ENCODE results near the gene ANO4. TPM values are rescaled to one million over a fixed set of nuclear protein-coding genes. Genes with fewer than 3 reads are reported as not detected.

ANO4 gene
- 4.5 to 5.7 TPM (median 4.5 TPM) in 3 replicates for total RNA-seq

DNA sequence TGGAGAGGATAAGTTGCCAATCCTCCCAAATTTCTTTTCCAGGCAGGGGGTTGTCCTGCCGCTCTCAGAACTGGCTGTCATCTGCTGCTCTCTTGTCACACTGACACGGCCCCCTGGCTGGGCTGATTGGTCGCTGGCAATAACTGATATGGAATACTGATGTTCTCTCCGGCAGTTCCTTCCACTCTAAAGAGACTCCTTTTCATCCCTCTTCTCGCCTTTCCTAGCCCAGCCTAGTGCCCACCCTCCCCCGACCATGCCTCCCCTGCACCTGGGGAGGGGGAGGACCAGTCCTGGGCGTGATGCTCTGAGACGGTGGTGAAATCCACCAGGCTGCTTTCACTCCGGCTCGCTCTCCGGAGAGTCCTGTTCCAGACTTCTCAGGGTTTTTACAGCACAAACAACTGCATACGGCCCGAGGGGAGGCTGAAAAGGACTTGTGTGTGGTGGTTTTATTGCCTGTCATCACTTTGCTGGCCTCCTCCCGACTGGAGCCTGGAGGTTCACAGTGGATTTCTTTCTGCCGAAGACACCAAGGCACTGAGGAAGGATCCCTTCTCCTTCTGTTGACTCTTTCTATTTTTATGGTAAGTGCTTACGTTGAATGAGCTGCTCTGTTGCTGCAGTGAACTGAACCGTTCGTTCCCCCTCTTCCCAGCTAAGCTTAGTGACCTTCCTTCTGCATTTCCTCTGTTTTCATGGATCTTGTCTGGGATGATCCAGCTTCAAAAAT is at the start of gene ANO4:
TSS of gene ANO4 (plus strand) at position 336 of the 733 bp plus-strand sequence. CDS start 107,010 bp downstream, outside the sequence.
- Mint-ChIP-seq H3K9me3 (no peaks in the 10 kb centered on the region), H3K4me3 (peak within 1 kb of the TSS; percentile 64), H3K36me3 (no peaks in the 10 kb centered on the region), H3K4me1 (peaks cover 50% of the 10 kb centered on the region), H3K27ac (no peak within 1 kb of the TSS), H3K27me3 (ENCODE audit: low read depth) (peaks cover 26% of the 10 kb centered on the region)
- no peak for DNase-seq (ENCODE audit: low spot score in 2 of 2, unreplicated experiment in 2 of 2)
- TF ChIP-seq, protein P1, sequence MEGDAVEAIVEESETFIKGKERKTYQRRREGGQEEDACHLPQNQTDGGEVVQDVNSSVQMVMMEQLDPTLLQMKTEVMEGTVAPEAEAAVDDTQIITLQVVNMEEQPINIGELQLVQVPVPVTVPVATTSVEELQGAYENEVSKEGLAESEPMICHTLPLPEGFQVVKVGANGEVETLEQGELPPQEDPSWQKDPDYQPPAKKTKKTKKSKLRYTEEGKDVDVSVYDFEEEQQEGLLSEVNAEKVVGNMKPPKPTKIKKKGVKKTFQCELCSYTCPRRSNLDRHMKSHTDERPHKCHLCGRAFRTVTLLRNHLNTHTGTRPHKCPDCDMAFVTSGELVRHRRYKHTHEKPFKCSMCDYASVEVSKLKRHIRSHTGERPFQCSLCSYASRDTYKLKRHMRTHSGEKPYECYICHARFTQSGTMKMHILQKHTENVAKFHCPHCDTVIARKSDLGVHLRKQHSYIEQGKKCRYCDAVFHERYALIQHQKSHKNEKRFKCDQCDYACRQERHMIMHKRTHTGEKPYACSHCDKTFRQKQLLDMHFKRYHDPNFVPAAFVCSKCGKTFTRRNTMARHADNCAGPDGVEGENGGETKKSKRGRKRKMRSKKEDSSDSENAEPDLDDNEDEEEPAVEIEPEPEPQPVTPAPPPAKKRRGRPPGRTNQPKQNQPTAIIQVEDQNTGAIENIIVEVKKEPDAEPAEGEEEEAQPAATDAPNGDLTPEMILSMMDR (IDR thresholded peaks at IDR 0.05; ENCODE audit: unreplicated experiment): no peak

DNA sequence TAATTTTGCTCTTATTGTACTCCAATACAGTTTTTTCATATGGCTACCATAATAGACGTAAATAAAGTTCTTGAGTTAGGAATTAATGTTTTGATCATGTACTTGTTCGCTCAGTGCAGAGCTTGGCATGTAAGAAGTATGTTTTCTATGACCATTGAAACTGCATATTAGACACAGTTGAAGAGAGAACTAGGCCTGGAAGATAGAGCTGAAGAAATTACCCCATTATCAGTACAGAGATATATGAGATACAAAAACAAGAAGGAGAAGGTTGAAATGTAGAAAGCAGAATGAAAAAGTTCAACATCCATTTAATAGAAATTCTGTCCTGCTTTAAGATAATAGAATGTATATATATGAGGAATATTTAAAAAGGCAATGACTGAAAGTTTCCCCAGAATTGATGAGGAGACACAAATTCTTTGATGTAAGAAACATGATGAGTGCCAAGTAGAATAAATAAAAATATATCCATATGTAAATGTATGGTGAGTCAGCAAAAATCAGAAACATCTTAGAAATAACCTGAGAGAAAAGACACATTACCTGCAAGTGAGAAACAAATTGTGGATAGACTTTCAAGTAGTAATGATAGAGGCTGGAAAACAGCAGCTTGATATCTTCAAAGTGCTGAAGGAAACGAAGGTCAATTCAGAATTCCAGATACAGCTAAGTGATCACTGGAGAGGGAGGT is 49.1 kb upstream of the ANO4 start:
- TF ChIP-seq, protein P1 (IDR thresholded peaks at IDR 0.05; ENCODE audit: unreplicated experiment): no peak

DNA sequence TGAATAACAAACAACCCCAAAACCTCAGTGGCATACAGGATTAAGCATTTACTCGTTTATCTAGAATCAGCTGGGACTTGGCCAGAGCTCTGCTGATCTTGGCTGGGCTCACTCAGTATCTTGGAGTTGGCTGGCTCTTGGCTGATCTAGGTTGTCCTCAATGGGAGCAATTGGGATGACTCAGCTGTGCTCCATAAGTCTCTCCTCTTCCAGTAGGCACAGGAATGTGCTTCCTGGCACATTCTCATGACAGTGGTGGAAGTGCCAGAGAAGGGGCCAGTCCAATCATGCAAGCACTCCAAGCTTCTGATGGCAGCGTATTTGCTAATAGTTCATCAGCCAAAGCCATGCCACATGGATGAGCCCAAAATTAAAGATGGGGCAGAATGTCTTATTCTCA is 41.7 kb upstream of the ANO4 start:
- H3K4me3 Mint-ChIP-seq: no peak overlapping the region
- DNase-seq (ENCODE audit: low spot score in 2 of 2, unreplicated experiment in 2 of 2): no peak
- TF ChIP-seq, protein P1 (IDR thresholded peaks at IDR 0.05; ENCODE audit: unreplicated experiment): no peak
- H3K27ac Mint-ChIP-seq: no peak overlapping the region
- H3K4me1 Mint-ChIP-seq: no peaks in the 10 kb centered on the region
- H3K9me3 Mint-ChIP-seq: peaks cover 3% of the 10 kb centered on the region
- no peaks in the 10 kb centered on the region for H3K36me3 Mint-ChIP-seq
- H3K27me3 Mint-ChIP-seq (ENCODE audit: low read depth): no peaks in the 10 kb centered on the region

More for the DNA sequence above, 49.1 kb upstream of the ANO4 start:
- Mint-ChIP-seq H3K9me3 (peaks cover 11% of the 10 kb centered on the region), H3K4me3 (no peak overlapping the region), H3K27ac (no peak overlapping the region), H3K4me1 (no peaks in the 10 kb centered on the region), H3K36me3 (no peaks in the 10 kb centered on the region), H3K27me3 (ENCODE audit: low read depth) (no peaks in the 10 kb centered on the region)
- no peak for DNase-seq (ENCODE audit: low spot score in 2 of 2, unreplicated experiment in 2 of 2)

DNA sequence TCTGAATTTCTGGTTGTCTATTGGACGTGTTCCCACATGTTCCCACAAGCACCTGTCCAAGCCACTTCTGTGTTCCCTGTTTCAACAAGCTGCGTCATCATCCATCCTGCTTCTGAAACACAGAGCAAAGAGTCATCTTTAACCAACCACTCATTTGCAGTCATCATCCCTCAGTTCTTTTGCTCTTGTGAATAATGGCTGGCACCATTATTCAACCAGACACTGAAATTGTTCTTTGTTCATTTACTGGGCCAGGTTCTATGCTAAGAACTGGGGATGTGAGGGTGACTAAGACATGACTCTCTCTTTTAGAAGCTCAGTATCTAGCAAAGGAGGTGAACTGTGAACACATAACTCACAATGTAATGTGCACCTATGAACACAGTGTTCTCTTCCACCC is 40.7 kb upstream of the ANO4 start:
- H3K27ac Mint-ChIP-seq: no peak overlapping the region
- H3K27me3 Mint-ChIP-seq (ENCODE audit: low read depth): no peaks in the 10 kb centered on the region
- H3K9me3 Mint-ChIP-seq: peaks cover 3% of the 10 kb centered on the region
- no peak for DNase-seq (ENCODE audit: low spot score in 2 of 2, unreplicated experiment in 2 of 2)
- H3K36me3 Mint-ChIP-seq: no peaks in the 10 kb centered on the region
- H3K4me1 Mint-ChIP-seq: no peaks in the 10 kb centered on the region
- no peak overlapping the region for H3K4me3 Mint-ChIP-seq
- TF ChIP-seq, protein P1 (IDR thresholded peaks at IDR 0.05; ENCODE audit: unreplicated experiment): no peak

DNA sequence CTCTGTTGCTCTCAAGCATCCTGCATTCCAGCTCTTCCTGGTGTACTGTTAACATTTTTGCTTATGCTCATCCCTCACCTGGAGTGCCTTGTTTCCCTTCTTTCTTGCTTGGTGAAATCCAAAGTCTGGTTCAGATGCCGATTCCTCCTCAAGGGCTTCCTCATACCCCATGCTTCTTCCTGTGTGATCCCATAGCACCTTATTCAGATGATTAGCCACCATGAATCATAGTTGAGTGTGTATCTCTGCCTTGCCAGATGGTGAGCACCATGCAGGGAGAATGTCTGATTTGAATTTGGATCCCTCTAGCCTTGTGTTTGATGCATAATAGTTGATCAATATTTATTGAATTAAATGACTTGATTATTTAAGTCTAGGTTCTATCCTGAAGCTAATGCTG is 39.4 kb upstream of the ANO4 start:
- no peaks in the 10 kb centered on the region for H3K36me3 Mint-ChIP-seq
- TF ChIP-seq, protein P1 (IDR thresholded peaks at IDR 0.05; ENCODE audit: unreplicated experiment): no peak
- H3K9me3 Mint-ChIP-seq: peaks cover 3% of the 10 kb centered on the region
- H3K27me3 Mint-ChIP-seq (ENCODE audit: low read depth): no peaks in the 10 kb centered on the region
- no peak overlapping the region for H3K4me3 Mint-ChIP-seq
- no peaks in the 10 kb centered on the region for H3K4me1 Mint-ChIP-seq
- H3K27ac Mint-ChIP-seq: no peak overlapping the region
- DNase-seq (ENCODE audit: low spot score in 2 of 2, unreplicated experiment in 2 of 2): no peak

Measured in mesothelial cell of epicardium (in vitro differentiated cells).